DMS 273 (cell line): Measurements from ENCODE around the gene MBD3L4.
"Not testable (repeated sequence)": the region's sequence is repeated elsewhere in the genome, so short reads cannot be mapped to it uniquely, and the experiment has no call there.

Experiments
- DNase-seq: peaks from one replicate; lab custom pipeline; 2025; ENCODE audit not compliant: unreplicated experiment; lab: John Stamatoyannopoulos, UW

Gene MBD3L4

GRCh38 chr19:7040079-7040478 is at the start of gene MBD3L4:
Gene MBD3L4 (minus strand): TSS chr19:7040179. CDS start chr19:7040144, 35 bp downstream.
- DNase-seq, result not testable (repeated sequence)

GRCh38 chr19:7088999-7089398 is 49.0 kb upstream of the MBD3L4 start:
- DNase-seq, result no peak

GRCh38 chr19:7083076-7083956 is 43.3 kb upstream of the MBD3L4 start:
- DNase-seq, result peak; percentile 49

GRCh38 chr19:7078008-7078407 is 38.0 kb upstream of the MBD3L4 start:
- DNase-seq, result no peak

GRCh38 chr19:7076151-7076550 is 36.2 kb upstream of the MBD3L4 start:
- no peak for DNase-seq

- DNase-seq, result no peak
Measured at GRCh38 chr19:7074705-7075282, 34.8 kb upstream of the MBD3L4 start.

GRCh38 chr19:7072541-7072940 is 32.6 kb upstream of the MBD3L4 start:
- no peak for DNase-seq

- DNase-seq, result peak; percentile 64
Measured at GRCh38 chr19:7069904-7070226, 29.9 kb upstream of the MBD3L4 start.

GRCh38 chr19:7069042-7069903 is 29.3 kb upstream of the MBD3L4 start, which contains the start of gene ZNF557:
Gene ZNF557 (plus strand): TSS chr19:7069703. CDS start chr19:7075075, 5,372 bp downstream.
- peak; percentile 98 for DNase-seq

- no peak for DNase-seq
Measured at GRCh38 chr19:7068599-7068998, 28.6 kb upstream of the MBD3L4 start.

GRCh38 chr19:7067716-7068115 is 27.7 kb upstream of the MBD3L4 start:
- DNase-seq, result no peak

GRCh38 chr19:7067122-7067521 is 27.1 kb upstream of the MBD3L4 start:
- peak; percentile 73 for DNase-seq

- no peak for DNase-seq
Measured at GRCh38 chr19:7063764-7064418, 23.9 kb upstream of the MBD3L4 start.

GRCh38 chr19:7063339-7063738 is 23.4 kb upstream of the MBD3L4 start:
- no peak for DNase-seq

- not testable (repeated sequence) for DNase-seq
Measured at GRCh38 chr19:7059977-7060376, 20.0 kb upstream of the MBD3L4 start.

- DNase-seq, result not testable (repeated sequence)
Measured at GRCh38 chr19:7058576-7058975, 18.6 kb upstream of the MBD3L4 start, which contains the start of gene MBD3L3. Gene MBD3L3 (minus strand): TSS chr19:7058676. CDS start chr19:7058605, 71 bp downstream.

- DNase-seq, result not testable (repeated sequence)
Measured at GRCh38 chr19:7056371-7056770, 16.4 kb upstream of the MBD3L4 start.

- not testable (repeated sequence) for DNase-seq
Measured at GRCh38 chr19:7055679-7056078, 15.7 kb upstream of the MBD3L4 start.

- not testable (repeated sequence) for DNase-seq
Measured at GRCh38 chr19:7054635-7055368, 14.8 kb upstream of the MBD3L4 start.

GRCh38 chr19:7052896-7053295 is 12.9 kb upstream of the MBD3L4 start:
- DNase-seq, result not testable (repeated sequence)
